Subcutaneous abdominal adipose tissue (tissue), 5 donors: ENCODE data around the gene NIPBL.
"Not testable (repeated sequence)": the region's sequence is repeated elsewhere in the genome, so short reads cannot be mapped to it uniquely, and the experiment has no call there.

ENCODE experiments used
- H3K27ac ChIP-seq: one replicate; pipeline ENCODE4 v1.7.0; 2013; ENCODE audit warnings: low read depth, mild to moderate bottlenecking, inconsistent platforms, low read length, moderate library complexity
- H3K27me3 ChIP-seq, 5 donors: one replicate each; pipeline ENCODE4 v1.7.0; 2013; ENCODE audit warnings: low read length in 5 of 5, inconsistent platforms in 1 of 5; ENCODE audit not compliant: control insufficient read depth in 5 of 5, insufficient read depth in 4 of 5
- H3K36me3 ChIP-seq, 5 donors: one replicate each; pipeline ENCODE4 v1.7.0; 2013; ENCODE audit warnings: low read length in 5 of 5; ENCODE audit not compliant: control insufficient read depth in 5 of 5, insufficient read depth in 5 of 5
- H3K4me1 ChIP-seq, 5 donors: one replicate each; pipeline ENCODE4 v1.7.0; 2013; ENCODE audit warnings: low read length in 5 of 5, mild to moderate bottlenecking in 3 of 5, moderate library complexity in 1 of 5; ENCODE audit not compliant: control insufficient read depth in 5 of 5, insufficient read depth in 5 of 5
- H3K4me3 ChIP-seq, 5 donors: one replicate each; pipeline ENCODE4 v1.7.0; 2013; ENCODE audit warnings: low read length in 5 of 5, low read depth in 1 of 5
- H3K9ac ChIP-seq, 5 donors: one replicate each; pipeline ENCODE4 v1.7.0; 2013; ENCODE audit warnings: low read length in 5 of 5, mild to moderate bottlenecking in 4 of 5, moderate library complexity in 3 of 5
- H3K9me3 ChIP-seq, 5 donors: one replicate each; pipeline ENCODE4 v1.7.0; 2013; ENCODE audit warnings: low read length in 5 of 5; ENCODE audit not compliant: control insufficient read depth in 5 of 5
- donor health status: healthy.
- donor health status: healthy.
- donor health status: healthy.
- donor health status: healthy.
- donor health status: healthy.

Gene NIPBL

DNA sequence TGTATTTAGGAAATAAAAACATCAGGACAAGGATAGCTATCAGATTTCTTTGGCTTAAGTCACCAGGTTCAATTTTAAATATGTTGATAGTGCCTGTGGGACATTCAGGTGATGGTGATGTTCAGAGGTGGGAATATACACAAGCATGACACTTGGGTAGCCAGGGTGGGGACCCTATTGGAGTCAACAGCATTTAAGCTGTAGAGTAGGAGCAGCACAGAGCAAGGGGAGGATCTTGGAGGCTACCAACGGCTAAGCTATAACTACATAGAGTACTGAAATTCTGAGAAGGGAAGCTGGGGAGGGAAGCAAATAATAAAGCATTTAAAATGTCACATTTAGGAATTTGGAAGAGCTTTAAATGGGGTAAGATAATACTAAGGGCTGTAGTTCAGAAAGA, 194.9 kb downstream of the NIPBL start:
- no peaks in the 10 kb centered on the region for H3K27me3 ChIP-seq
- no peak overlapping the region for H3K27ac ChIP-seq
- H3K9ac ChIP-seq = no peak overlapping the region
- no peaks in the 10 kb centered on the region for H3K9me3 ChIP-seq
- no peaks in the 10 kb centered on the region for H3K4me1 ChIP-seq
- no peak overlapping the region for H3K4me3 ChIP-seq
- H3K36me3 ChIP-seq = peaks cover 0 to 4% (median 0%) of the 10 kb centered on the region in 5 donors

- Histone ChIP-seq H3K4me1 (no peaks in the 10 kb centered on the region), H3K9ac (no peak overlapping the region), H3K36me3 (no peaks in the 10 kb centered on the region), H3K27ac (no peak overlapping the region), H3K4me3 (no peak overlapping the region), H3K27me3 (no peaks in the 10 kb centered on the region), H3K9me3 (no peaks in the 10 kb centered on the region)
Measured at GRCh38 chr5:37071901-37072581, 195.5 kb downstream of the NIPBL start.

GRCh38 chr5:37075399-37075950, 198.9 kb downstream of the NIPBL start:
- Histone ChIP-seq H3K27ac (no peak overlapping the region), H3K9ac (no peak overlapping the region), H3K4me3 (no peak overlapping the region), H3K9me3 (no peaks in the 10 kb centered on the region), H3K36me3 (peaks cover 3 to 18% (median 13%) of the 10 kb centered on the region in 5 donors), H3K4me1 (no peaks in the 10 kb centered on the region), H3K27me3 (no peaks in the 10 kb centered on the region)

GRCh38 chr5:37077146-37077545, 200.6 kb downstream of the NIPBL start:
- Histone ChIP-seq H3K9ac (no peak overlapping the region), H3K27me3 (no peaks in the 10 kb centered on the region), H3K4me3 (no peak overlapping the region), H3K4me1 (no peaks in the 10 kb centered on the region), H3K9me3 (no peaks in the 10 kb centered on the region), H3K36me3 (peaks cover 3 to 18% (median 15%) of the 10 kb centered on the region in 5 donors), H3K27ac (no peak overlapping the region)

DNA sequence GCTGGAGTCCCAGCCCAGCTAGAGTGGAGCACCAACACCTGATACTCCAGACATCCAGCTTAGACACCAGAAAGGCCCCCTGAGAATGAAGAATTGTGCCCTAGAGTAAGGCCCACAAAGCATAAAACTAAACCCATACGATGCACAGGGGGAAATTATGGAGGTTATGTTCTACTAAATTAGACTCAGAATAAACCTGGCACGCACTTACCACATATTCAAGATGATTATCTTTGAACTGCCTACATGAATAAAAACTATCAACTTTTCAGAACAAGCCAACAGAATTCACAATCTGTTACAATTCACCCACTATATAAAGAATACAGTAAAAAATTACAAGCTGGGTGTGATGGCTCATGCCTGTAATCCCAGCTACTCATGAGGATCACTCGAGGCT, 204.1 kb downstream of the NIPBL start:
- Histone ChIP-seq H3K9me3 (no peaks in the 10 kb centered on the region), H3K27ac (no peak overlapping the region), H3K4me1 (no peaks in the 10 kb centered on the region), H3K36me3 (peaks cover 7 to 25% (median 23%) of the 10 kb centered on the region in 5 donors), H3K4me3 (no peak overlapping the region), H3K27me3 (no peaks in the 10 kb centered on the region), H3K9ac (no peak overlapping the region)

DNA sequence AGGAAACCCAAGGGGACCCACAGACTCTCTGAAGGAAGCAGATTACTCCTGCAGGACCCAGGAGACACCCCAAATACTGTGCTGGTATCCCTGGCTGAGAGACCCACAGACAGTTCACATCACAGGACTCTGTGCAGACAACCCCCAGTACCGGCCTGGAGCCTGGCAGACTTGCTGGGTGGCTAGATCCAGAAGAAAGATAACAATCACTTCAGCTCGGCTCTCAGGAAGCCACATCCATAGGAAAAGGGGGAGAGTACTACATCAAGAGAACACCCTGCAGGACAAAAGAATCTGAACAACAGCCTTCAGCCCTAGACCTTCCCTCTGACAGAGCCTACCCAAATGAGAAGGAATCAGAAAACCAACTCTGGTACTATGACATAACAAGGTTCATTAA, 206.4 kb downstream of the NIPBL start:
- H3K27me3 ChIP-seq, H3K4me3 ChIP-seq, H3K9ac ChIP-seq, H3K4me1 ChIP-seq, H3K9me3 ChIP-seq, H3K27ac ChIP-seq: not testable (repeated sequence)
- H3K36me3 ChIP-seq = peaks cover 7 to 28% (median 23%) of the 10 kb centered on the region in 5 donors

DNA sequence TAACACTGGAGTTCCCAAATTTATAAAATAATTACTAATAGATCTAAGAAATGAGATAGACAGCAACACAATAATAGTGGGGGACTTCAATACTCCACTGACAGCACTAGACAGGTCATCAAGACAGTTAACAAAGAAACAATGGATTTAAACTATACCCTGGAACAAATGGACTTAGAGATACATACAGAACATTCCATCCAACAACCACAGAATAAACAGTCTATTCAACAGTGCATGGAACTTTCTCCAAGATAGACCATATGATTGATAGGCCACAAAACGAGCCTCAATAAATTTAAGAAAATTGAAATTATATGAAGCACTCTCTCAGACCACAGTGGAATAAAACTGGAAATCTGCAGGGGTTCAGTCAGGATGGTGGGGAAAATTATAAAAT, 209.5 kb downstream of the NIPBL start:
- not testable (repeated sequence) for H3K27ac ChIP-seq, H3K27me3 ChIP-seq, H3K9ac ChIP-seq, H3K4me1 ChIP-seq, H3K9me3 ChIP-seq, H3K4me3 ChIP-seq
- peaks cover 4 to 14% (median 9%) of the 10 kb centered on the region in 5 donors for H3K36me3 ChIP-seq

DNA sequence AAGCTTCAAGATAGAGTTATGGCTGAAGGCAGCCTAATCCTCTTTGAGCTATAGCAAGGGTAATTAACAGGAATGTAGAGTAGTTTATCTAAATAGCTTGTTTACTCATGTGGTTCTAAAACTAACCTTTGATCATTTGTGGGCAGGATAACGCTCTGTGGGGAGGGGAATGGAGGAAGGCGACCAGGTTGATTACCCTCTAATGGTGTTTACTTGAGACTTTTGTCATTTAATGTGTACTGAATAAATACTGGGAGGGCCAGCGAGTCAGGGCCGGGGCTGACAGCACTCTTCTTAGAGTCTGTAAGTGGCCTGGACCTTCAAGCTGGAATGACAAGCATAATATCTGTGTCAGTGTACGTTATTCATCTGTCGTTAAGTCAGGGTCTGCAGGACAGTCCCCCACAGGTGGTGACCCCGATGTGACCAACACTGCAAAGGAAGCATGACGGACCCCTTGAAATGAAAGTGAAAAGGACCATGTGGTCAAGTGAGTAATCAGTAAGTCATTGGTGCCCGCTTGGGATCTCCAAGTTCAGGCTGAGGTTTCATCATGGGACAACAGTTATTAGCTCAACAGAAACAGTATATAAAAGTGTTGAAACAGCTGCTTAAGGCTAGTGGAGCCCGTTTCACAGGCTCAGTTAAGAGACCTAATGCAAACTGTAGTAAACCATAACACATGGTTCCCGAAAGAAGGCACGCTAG, 210.1 kb downstream of the NIPBL start:
- Histone ChIP-seq H3K27me3 (no peaks in the 10 kb centered on the region), H3K9me3 (peaks cover 0 to 3% (median 0%) of the 10 kb centered on the region in 5 donors), H3K27ac (no peak overlapping the region), H3K4me1 (no peaks in the 10 kb centered on the region), H3K36me3 (peaks cover 4 to 16% (median 9%) of the 10 kb centered on the region in 5 donors), H3K9ac (no peak overlapping the region), H3K4me3 (no peak overlapping the region)

- H3K4me3 ChIP-seq = no peak overlapping the region
- no peaks in the 10 kb centered on the region for H3K27me3 ChIP-seq
- peaks cover 0 to 3% (median 0%) of the 10 kb centered on the region in 5 donors for H3K9me3 ChIP-seq
- H3K36me3 ChIP-seq = peaks cover 4 to 20% (median 9%) of the 10 kb centered on the region in 5 donors
- no peaks in the 10 kb centered on the region for H3K4me1 ChIP-seq
- no peak overlapping the region for H3K27ac ChIP-seq
- no peak overlapping the region for H3K9ac ChIP-seq
Measured at GRCh38 chr5:37088009-37088408, 211.4 kb downstream of the NIPBL start.

GRCh38 chr5:37090123-37090726, 213.7 kb downstream of the NIPBL start:
- H3K9ac ChIP-seq = no peak overlapping the region
- peaks cover 3 to 16% (median 8%) of the 10 kb centered on the region in 5 donors for H3K36me3 ChIP-seq
- no peaks in the 10 kb centered on the region for H3K4me1 ChIP-seq
- no peak overlapping the region for H3K27ac ChIP-seq
- H3K9me3 ChIP-seq = peaks cover 0 to 3% (median 0%) of the 10 kb centered on the region in 5 donors
- H3K4me3 ChIP-seq = no peak overlapping the region
- H3K27me3 ChIP-seq = no peaks in the 10 kb centered on the region
